Measurements from ENCODE around the gene SNRPD3. TPM values are rescaled to one million over a fixed set of nuclear protein-coding genes. Genes with fewer than 3 reads are reported as not detected.
A peak's percentile ranks its signal among the peaks of the same experiment; 100 is the strongest.
"Not testable (repeated sequence)": the region's sequence is repeated elsewhere in the genome, so short reads cannot be mapped to it uniquely, and the experiment has no call there.

The SNRPD3 gene
- total RNA-seq, 1 donor from 2014 or later, result 185 TPM

DNA sequence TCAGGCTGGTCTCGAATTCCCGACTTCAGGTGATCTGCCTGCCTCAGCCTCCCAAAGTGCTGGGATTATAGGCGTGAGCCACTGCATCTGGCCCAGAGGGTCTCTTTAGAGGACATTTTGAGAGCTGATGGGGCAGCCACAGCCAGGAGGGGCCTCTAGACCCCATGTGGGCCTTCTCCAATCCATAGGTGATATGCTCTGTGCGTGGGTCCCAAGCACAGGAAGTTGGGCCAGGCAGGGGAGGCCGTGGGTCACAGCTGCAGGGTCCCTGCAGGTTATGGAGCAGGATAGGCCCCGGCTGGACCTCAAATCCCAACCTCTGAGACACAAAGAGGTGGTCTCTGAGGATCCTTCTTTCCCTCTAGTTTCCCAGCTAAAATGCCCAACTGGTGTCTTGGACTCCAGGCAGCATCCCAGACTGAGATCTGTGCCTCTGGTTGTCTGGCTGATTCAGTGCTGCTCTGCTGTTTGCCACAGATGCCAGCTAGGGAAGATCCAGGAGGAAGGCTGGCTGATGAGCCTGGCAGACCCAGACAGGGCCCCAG is 35.6 kb downstream of the SNRPD3 start:
- DNase-seq (ENCODE audit: low read depth in 2 of 2), result no peak

DNA sequence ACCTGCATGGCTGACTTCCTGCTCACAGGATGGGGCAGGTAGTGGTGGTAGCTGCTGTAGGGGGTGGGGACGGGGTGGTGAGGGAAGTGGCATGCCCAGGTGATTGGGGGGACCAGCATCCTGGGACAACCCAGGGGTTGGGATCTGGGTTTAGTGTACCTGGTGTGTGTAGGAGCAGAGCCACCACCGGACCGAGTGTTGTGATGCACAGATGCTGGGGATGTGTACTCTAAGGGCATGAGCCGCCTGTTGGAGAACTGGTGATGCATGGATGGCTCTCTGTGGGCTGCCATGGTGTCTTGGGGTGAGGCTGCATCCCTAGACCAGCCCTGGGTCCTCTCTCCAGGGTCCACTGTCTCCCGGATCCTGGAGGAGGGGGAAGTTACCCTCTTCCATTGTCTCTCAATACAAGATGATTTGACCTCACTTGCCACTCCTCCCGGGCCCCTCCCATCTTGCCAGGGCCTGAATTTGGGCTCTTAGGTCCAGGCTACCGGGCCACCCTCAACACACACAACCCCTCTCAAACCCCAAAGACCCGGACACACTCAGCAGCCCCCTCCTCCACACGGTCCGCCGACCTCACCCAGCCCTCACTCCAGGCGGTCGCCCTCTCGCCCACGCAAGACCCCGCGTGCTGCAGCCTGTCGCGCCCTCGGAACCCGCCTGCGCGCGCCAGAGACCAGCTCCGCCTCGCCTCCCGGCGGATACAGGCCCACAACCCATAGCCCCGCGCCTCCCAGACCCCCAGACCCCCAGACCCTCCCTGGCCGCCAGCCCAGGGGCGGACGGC is 36.5 kb downstream of the SNRPD3 start:
- no peak for DNase-seq (ENCODE audit: low read depth in 2 of 2)

DNA sequence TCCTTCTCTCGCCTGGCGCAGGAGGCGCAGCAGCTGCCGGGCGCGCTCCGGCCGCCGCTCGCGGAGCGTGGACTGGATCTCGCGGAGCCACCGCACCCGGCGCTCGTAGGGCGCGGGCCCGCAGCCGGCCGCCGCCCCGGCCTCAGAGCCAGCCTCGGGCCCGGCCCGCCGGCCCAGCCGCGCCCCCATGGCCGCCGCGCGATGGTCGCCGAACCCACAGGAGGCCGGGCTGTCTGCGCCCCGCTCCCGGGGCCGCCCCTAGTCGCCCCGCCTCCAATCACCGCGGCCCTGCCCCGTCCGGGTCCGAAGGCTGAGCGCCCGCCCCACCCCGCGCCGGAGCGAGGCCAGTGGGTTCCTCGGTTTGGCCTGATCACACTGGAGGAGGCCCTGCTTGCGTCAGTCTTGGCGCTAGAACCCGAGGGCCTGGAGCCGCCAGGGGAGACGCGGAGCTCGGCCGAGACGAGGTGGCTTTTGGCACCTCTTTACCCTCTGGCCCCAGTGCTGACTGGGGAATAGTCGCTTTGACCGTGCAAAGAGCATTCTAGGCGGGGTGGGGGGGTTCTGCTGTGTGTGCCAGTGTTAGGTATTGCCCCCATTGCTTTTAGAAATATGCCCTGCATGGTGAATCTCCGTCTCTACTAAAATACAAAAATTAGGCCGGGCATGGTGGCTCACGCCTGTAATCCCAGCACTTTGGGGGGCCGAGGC is 37.2 kb downstream of the SNRPD3 start, which contains the start of gene LRRC75B:
Gene LRRC75B, minus strand, starts transcription at position 223 of the 708 bp plus-strand sequence. Its CDS starts 34 bp downstream, at position 189.
- peak in 1 of 2 donors; percentile 72 for DNase-seq (ENCODE audit: low read depth in 2 of 2)

DNA sequence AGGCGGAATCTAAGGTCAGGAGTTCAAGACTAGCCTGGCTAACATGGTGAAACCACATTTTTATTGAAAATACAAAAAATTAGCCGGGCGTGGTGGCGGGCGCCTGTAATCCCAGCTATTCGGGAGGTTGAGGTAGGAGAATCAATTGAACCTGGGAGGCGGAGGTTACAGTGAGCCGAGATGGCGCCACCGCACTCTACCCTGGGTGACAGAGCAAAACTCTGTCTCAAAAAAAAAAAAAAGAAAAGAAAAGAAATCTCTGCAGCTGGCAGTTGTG is 37.7 kb downstream of the SNRPD3 start:
- not testable (repeated sequence) for DNase-seq (ENCODE audit: low read depth in 2 of 2)

DNA sequence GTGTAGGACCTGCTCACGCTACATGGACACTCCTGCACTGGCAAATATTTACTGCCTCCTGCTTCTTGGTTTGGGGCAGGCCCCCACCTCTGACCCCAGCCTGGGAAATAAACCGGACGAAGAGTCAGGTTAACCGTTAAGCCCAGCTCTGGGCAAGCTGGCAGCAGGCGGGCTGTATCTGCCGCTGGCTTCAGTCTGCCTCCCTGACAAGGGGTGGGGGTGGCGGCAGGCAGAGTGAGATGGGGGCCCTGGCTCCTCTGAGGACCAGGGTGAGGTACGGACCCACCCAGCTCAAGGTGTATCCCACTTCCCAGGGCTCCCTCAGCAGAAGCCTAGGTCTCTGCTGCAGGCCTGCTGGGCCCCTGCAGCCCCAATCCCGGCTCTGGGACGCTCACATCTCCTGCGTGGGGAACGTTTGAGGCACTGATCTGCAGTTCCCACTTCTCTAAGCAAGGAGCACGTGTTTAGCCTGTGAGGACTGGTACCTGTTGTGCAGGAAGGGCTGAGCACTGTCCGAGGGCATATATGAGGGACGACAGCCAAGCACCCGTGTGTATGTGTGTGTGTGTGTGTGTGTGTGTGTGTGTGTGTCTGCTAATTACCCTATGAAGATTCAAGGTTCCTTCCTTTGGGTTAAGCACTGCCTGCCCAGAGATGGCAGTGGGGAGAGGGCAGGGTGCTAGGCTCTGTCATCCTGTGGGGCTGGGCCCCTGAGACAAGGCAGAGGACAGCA is 38.2 kb downstream of the SNRPD3 start:
- no peak for DNase-seq (ENCODE audit: low read depth in 2 of 2)

DNA sequence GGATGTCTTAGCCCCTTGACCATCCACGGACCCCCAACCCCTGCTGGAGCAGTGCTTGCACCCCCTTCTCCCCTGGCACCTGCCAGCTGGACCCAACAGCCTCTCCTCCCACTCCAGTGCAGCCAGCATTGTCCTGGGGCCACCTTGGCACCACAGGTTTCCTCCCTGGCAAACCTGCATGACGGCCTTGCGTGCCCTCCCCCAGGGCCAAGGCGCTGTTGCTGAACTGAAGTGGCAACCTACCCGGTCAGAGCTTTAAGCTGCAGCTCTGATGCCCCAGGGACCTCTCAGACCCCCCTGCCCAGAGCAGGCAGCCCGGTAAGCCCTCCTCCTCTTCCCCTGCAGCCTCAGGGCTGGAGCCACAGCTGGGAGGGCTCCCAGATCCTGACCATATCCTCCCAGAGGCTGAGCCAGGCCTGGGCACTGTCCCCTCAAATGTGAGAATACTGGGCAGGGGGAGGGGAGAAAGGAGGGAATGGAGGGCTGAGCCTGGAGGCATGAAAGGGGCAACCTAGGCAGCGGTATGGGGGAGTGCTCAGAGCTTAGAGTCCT is 38.8 kb downstream of the SNRPD3 start:
- DNase-seq (ENCODE audit: low read depth in 2 of 2), result no peak

DNA sequence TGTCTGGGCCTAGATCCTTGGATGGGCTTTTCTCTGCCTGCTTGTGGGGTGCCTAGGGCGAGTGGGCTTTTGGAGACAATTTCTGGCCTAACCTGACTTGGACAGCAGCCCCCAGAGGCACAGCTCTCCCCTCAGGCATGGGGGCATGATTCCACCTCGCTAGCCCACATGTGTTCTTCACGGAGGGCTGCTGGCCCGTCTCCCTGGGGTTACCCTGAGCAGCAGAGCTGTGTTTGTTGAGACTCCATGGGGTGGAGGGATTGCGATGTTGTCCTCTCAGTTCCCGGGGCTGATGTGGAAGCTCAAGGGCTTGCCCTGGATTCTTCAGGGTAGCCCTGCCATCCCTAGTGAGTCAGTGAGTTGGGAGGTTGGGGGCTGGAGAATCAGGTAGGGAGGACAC is 39.4 kb downstream of the SNRPD3 start:
- no peak for DNase-seq (ENCODE audit: low read depth in 2 of 2)

DNA sequence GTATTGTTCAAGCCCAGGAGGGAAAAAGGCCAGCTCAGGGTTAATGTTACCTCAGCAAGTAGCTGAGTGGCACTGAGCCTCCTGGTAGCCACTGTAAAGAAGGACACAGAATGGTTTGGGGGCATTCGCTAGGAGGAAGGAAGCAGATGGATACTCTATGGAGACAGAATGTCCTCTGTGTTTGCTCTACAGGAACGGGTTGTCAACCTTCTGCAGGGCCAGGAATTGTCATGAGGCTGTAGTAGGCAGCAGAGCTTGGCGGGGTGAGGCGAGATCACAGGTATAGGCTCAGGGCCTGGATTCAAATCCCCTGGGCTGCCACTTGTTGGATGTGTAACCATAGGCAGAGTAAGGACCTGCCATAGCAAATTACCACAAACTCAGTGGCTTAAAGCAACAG is 40.1 kb downstream of the SNRPD3 start:
- DNase-seq (ENCODE audit: low read depth in 2 of 2), result no peak

DNA sequence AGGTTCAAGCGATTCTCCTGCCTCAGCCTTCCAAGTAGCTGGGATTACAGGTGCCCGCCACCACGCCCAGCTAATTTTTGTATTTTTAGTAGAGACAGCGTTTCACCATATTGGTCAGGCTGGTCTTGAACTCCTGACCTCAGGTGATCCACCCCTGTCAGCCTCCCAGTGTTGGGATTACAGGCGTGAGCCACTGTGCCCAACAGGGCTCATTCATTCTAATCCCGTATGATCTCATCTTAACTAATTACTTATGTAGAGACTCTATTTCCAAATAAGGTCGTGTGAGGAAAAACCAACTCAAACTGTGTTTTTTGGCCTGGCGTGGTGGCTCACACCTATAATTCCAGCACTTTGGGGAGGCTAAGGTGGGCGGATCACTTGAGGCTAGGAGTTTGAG is 41.3 kb downstream of the SNRPD3 start:
- not testable (repeated sequence) for DNase-seq (ENCODE audit: low read depth in 2 of 2)

DNA sequence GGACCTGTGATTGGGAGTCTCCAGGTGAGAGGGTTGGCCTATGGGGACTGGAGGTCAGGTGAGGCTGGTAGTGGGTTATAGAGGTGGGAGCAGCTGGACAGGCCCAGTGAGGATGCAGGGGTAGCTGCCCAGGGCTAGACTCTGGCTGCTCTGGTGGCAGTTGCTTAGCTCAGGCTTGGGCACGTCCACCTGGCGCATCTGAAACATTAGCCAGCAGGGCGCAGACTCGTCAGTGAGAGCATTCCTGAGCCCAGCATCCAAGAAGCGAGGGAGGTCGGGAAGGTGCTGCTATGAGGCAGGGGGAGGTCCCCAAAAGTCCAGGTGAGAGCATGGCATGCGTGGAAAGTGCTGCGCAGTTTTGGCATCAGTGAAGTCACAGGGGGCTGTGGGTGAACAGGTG is 43.7 kb downstream of the SNRPD3 start:
- DNase-seq (ENCODE audit: low read depth in 2 of 2), result no peak

DNA sequence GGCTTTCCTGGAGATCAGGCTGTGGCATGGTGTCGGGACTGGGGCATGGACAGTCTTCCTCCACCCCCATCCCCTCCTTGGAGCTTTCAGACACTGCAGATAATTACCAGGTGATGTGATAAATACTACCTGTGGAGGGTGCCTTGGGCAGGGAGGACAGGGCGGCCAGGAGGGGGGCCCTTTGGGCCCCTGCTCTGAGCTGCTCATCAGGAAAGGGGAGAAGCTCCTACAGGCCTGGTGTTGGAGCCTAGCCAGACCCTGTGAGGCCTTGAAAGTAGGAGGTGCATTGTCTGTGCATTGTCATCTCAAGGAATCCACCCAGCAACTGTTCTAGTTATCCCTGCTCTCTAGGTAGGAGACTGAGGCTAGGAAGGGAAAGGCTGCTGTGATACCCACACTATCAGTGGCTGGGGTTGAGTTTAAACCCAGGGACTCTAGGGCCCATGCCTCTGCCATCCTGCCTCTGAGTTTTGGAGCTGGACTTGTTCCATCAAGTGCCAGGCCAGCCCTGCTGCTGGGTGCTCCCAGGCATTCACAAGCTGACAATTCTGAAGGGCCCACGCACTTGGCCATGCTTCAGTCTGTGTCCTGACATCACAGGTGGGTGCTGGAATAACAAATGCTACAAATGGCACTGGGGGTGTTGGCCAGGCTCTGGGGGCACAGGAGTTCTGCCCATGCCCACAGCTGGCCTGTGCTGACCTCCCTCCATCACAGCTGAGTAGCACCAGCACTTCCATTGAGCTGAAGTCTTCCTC is 44.3 kb downstream of the SNRPD3 start:
- not testable (repeated sequence) for DNase-seq (ENCODE audit: low read depth in 2 of 2)

DNA sequence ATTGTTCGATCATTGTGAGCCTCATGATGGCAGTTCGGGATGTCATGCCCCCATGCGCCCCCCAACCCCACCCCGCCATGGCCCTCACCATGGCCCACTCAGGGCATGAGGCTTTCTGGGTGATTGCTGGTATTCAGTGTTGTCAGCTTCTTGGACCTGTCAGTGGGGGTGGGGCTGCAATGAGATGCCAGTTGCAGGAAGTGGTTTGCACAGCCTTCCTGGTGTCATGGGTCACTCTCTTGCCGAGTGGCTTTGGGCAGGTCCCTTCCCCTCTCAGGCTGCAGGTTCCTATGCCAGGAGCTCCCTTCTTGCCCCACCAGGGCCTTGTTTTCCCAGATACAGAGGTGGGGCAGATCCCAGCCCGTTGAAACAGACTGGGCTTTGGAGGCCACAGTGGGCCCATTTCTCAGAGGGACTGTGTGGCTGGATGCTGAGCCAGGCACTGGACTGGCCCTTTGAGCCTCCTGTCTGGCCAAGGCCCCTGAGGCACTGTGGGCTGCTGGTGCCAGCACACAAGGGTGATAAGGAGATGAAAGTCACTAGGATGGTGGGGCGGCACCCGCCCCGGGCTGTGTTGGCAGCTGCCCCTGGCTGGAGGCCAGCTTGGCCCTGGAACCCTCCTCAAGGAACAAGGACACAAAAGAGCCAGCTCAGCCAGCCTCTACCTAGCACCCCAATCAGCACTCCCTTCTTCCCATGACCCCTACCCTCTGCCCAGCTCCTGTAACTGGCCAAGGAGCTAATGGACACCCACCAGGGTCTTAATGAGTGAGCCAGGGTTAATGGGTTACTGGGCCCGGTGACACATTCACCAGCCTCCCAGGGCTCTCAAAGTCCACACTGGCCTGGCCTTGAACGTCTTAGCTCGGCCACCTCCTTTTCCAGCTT is 45.7 kb downstream of the SNRPD3 start:
- DNase-seq (ENCODE audit: low read depth in 2 of 2), result no peak

DNA sequence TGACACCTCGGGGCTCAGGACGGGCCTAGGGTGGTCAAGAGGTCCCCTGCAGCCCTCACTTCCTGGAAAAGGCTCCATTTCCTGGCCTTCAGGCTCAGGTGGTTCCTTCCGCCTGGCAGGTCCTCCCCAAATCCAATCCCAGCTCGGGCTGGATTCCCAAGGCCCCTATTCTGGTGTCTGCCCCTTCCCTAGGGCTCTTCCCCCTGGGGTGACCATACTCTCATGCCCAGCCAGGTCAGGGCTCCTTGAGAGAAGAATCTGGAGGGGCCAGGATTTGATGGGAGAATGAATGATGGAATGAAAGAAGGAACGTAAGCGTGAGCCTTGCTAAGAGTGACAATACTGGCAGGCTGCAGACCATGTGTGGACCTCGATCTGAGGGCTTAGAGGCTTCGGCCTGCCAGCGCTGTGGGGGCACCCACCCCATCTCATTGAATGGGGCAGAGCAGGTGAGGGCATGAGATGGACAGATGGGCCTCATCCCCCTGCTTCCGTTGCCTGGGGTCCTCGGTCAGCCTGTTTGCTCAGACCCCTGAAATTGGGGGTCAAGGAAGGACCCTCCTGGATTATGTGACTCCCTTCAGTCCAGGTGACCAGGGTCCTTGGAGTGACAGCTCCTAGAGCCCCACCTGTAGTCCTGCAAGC is 46.4 kb downstream of the SNRPD3 start:
- DNase-seq (ENCODE audit: low read depth in 2 of 2), result not testable (repeated sequence)

DNA sequence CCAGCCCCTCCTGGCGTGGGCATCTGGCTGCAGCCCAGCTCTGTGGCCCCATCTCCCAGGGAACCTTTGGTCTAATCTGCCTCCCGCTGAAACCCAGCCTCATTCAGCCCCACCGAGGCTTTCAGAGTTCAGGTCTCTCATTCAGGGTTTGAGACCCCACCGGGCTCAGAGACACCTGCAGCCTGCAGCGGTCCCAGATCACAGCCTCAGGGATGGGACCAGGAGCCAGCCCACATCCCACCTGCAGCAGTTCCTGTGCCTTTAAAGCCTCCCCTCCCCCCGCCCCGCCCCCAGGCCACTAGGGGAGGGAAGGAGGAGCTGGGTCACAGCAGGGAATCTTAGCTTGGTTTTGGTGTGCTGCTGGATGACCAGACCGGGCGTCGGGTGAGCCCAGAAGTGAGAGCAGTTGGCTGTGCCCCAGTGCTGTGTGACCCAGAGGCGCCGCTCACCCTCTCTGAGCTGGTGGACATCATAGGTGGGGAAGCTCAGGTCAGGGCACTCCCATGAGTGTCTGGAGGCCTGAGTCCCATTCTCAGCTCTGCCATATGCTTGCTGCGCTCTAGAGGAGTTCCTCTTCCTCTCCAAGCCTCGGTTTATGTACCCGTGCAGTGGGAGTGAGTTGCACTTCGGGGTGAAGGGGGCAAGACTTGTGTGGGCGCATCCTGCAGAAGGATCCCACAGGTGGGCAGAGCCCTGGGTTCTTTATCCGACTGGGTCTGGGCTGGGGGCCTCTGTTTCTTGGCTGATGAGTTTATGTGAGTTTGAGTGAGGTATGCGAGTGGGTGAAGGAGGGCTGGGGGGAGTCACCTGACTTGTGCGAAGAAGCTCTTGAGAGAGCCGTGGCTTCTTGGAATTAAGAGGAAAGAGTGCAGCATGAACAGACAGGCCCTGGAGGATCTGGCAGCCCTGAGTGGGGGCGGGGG is 47.3 kb downstream of the SNRPD3 start, which contains the start of gene GGT1:
Gene GGT1, plus strand, starts transcription at position 347 of the 923 bp plus-strand sequence. CDS start 7,889 bp downstream, outside the sequence.
- DNase-seq (ENCODE audit: low read depth in 2 of 2), result not testable (repeated sequence)

DNA sequence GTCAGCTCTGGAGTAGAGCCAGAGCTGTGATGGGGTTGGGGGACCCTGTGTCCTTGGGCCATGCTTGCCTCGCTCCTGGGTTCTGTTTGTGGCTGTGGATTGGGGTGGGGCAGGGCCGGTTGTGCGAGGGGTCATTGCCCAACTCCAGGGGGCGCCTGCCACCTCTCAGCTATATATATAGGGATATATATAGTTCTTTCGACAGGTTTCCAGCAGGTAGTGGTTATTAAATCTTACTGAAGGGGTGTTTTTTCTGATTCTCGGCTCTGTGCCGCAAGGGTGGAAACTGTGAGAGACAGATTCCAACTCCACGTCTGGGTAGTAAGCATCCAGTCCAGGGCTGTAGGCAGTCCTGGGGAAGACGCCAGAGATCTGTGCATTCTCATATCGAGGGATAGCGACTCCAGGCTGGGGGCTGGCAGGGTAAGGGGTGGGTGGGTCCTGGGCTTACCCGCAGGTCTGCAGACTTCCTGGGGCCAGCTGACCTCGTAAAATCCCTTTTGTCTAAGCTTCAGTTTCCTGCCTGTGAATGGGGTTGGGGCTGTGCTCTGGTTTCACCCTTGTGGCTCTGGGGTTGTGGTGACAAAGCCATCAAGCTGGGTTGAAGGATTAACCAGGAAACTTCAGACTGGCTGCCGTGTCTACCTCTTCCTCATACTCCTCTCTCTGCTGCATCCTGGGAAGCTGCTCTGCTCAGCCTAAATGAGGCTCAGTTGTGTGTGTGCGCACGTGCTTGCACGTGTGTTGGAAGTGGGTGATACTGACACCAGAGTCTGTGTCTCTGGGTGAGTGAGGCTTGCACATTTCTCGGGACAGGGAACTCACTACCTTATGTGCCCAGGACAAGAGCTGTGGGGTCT is 48.2 kb downstream of the SNRPD3 start:
- not testable (repeated sequence) for DNase-seq (ENCODE audit: low read depth in 2 of 2)

DNA sequence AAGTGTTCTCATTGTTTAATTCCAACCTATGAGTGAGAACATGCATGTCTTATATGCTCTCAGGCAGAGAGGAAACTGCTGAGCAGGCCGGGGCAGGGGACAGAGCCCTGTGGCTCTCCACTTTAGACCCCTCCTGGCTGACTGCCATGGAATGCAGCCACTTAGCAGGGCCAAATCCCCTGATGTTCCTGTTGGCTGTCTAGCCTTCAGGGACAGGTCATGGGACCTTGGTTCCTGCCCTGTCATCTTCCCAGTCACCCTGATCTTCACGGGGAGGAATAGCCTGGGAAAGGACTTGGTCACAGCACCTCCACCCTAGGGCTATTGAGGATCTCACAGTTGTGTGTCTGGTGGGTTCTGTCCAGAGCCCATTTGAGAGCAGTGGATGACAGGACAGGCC is 50.5 kb downstream of the SNRPD3 start:
- not testable (repeated sequence) for DNase-seq (ENCODE audit: low read depth in 2 of 2)

DNA sequence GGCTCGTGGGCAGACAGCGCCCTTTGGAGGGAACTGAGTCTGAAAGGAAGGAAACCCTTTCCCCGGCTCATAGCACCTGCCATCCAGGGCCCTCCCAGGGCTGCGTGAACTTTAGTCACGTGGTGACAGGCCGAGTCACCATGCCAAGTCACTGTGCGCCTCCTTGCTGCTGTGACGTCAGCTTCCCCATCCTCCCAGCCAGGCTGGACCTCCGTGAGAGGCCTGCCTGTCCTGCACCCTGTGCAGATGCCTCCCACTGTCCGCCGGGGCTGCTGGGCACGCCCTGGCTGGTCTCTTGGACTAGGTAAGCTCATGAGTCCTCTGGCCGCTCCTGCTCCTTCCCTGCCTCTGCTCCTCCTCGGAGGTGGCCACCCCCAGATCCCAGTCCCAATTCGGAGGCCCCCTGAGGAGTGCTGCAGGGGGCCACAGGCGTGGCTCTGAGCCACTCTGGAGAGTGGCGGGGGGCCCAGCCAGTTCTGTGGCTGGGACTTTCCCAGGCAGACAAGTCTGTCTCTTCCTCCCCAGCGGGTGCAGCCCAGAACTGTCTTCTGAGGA is 51.7 kb downstream of the SNRPD3 start:
- DNase-seq (ENCODE audit: low read depth in 2 of 2), result peak in 1 of 2 donors; percentile 32
